ENCODE measurements around the gene ZNF217.
"Not testable (repeated sequence)": the region's sequence is repeated elsewhere in the genome, so short reads cannot be mapped to it uniquely, and the experiment has no call there.

The ZNF217 gene

GRCh38 chr20:53593466-53594007 is at the start of gene ZNF217:
ZNF217 (minus strand) TSS chr20:53593839; CDS start chr20:53582826, 11,013 bp downstream.
- DNase-seq (ENCODE audit: low spot score): peak; percentile 62

- peak; percentile 83 for DNase-seq (ENCODE audit: low spot score)
These were observed 49.6 kb upstream of the ZNF217 start for GRCh38 chr20:53643031-53643832.

GRCh38 chr20:53642196-53643030 is 48.8 kb upstream of the ZNF217 start:
- DNase-seq (ENCODE audit: low spot score): peak; percentile 60

DNA sequence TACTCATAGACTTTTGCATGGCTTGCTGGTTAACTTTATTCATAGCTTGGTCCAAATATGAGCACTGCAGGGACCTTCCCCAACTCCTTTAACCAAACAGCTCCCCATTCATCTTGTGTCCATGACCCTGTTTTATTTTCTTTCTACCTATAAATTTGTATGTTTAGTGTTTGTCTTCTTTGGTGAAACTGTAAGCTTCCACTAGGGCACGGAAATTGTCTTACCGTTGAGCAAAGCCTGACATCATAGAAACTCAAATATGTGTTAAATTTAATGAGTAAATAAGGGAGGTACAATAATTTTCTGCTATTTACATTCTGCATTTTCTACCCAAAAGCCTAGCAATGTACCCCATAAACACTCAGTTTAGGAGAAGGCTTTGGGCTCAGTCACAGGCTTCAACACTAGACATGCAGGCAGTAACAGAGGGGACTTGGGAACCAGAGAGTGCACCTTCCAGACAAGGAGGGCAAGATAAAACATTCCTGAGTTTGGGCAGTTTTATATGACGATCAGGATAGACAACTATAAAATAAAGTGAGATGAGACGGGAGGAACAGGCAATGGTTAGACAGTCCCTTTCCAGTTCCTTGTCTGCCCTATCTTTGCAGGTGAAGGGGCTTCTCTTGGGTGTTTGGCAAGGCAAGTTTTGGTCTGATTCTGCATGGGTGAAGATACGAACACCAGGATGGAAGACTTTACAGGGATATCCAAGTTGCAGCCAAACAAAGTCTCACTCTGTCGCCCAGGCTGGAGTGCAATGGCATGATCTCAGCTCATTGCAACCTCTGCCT is 46.2 kb upstream of the ZNF217 start:
- no peak for DNase-seq (ENCODE audit: low spot score)

- no peak for DNase-seq (ENCODE audit: low spot score)
These were observed 45.5 kb upstream of the ZNF217 start for GRCh38 chr20:53639128-53639527.

DNA sequence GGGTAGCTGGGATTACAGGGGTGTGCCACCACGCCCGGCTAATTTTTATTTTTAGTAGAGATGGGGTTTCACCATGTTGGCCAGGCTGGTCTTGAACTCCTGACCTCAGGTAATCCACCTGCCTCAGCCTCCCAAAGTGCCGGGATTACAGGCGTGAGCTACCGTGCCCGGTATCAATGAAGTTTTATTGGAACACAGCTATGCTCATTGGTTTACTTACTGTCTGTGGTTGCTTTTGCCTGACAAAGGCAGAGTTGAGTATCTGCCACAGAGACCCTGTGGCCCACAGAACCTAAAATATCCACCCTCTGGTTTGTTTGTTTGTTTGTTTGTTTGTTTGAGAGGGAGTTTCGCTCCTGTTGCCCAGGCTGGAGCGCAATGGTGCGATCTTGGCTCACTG is 43.7 kb upstream of the ZNF217 start:
- DNase-seq (ENCODE audit: low spot score): not testable (repeated sequence)

DNA sequence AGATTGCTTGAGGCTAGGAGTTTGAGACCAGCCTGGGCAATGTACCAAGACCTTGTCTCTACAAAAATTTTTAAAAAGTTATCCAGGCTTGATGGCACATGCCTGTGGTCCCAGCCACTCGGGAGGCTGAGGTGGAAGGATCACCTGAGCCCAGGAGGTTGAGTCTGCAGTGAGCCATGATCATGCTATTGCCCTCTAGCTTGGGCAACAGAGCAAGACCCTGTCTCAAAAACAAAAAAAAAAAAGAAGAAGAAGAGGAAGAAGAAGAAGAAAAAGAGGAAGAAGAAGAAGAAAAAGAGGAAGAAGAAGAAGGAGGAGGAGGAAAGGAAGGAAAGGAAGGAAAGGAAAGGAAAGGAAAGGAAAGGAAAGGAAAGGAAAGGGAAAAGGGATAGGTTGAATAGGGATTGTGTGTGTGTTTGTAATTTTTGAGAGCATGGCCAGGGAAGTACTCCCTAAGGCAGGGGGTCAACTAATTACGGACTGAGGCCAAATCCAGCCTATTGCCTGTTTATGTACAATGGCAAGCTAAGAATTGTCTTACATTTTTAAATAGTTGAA is 43.0 kb upstream of the ZNF217 start:
- DNase-seq (ENCODE audit: low spot score): no peak

GRCh38 chr20:53635221-53635620 is 41.6 kb upstream of the ZNF217 start:
- DNase-seq (ENCODE audit: low spot score): no peak

DNA sequence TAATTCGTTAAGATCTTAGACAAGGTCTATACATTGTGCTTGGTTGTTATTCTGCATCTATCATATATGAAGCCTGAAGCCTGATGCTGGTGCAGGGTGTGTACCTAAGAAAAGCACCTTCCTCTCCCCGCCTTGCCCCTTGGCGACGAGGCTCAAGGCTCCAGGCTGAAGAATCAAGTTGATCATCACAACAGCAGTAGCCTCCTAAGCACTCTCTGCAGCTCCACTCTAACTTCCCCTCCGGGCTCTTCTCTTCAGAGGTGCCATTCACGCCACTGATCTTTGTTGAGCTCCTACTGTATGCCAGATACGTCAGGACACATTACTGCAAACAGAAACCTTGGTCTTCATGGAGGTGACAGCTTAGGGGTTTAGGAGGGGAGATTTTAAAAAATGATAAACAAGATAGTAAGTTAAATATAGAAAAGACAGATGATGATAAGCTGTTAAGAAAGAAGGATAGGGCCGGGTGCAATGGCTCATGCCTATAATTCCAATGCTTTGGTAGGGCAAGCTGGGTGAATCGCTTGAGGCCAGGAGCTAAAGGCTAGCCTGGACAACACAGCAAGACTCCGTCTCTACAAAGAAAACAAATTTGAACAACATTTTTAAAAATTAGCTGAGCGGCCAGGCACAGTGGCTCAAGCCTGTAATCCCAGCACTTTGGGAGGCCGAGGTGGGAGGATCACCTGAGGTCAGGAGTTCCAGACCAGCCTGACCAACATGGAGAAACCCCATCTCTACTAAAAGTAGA is 38.4 kb upstream of the ZNF217 start:
- no peak for DNase-seq (ENCODE audit: low spot score)

GRCh38 chr20:53629436-53629835 is 35.8 kb upstream of the ZNF217 start:
- DNase-seq (ENCODE audit: low spot score): no peak

- not testable (repeated sequence) for DNase-seq (ENCODE audit: low spot score)
These were observed 35.1 kb upstream of the ZNF217 start for GRCh38 chr20:53628758-53629157.

GRCh38 chr20:53628076-53628475 is 34.4 kb upstream of the ZNF217 start:
- no peak for DNase-seq (ENCODE audit: low spot score)

DNA sequence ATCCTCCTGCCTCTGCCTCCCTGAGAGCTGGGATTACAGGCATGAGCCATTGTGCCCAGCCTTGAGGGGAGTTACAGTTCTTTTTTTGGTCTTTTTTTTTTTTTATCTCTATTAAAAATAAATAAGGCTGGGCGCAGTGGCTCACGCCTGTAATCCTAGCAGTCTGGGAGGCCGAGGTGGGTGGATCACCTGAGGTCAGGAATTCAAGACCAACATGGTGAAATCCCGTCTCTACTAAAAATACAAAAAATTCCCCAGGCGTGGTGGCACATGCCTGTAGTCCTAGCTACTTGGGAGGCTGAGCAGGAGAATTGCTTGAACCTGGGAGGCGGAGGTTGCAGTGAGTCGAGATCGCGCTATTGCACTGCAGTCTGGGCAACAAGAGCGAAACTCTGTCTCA is 33.4 kb upstream of the ZNF217 start:
- DNase-seq (ENCODE audit: low spot score): not testable (repeated sequence)

- DNase-seq (ENCODE audit: low spot score): no peak
These were observed 32.9 kb upstream of the ZNF217 start for GRCh38 chr20:53626584-53626983.

DNA sequence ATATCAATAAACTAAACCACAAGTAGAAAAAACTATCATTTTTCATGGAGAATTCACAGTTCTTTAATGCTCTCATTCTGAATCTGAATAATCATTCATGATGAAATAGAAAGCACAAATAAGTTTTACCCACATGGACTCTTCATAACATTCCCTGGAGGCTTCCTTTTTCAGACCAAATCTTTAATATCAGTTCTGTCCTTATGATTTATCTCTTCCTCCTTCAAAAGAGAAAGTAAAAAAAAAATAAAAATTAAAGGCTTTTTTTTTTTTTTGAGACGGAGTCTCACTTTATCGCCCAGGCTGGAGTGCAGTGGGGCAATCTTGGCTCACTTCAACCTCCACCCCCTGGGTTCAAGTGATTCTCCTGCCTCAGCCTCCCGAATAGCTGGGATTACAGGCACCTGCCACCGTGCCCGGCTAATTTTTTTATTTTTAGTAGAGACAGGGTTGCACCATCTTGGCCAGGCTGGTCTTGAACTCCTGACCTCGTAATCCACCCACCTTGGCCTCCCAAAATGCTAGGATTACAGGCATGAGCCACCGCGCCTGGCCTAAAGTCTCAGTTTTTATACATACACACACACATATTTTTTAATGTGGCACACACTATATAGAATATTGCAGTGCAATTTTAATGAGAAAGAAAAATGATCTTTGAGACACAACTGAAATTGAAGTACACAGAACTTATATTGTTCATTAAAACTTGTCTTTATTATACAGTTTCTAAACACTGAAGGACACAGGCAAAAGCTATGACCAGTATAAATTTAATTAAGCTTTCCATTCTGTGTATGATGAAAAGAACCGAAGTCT is 31.9 kb upstream of the ZNF217 start:
- no peak for DNase-seq (ENCODE audit: low spot score)

DNA sequence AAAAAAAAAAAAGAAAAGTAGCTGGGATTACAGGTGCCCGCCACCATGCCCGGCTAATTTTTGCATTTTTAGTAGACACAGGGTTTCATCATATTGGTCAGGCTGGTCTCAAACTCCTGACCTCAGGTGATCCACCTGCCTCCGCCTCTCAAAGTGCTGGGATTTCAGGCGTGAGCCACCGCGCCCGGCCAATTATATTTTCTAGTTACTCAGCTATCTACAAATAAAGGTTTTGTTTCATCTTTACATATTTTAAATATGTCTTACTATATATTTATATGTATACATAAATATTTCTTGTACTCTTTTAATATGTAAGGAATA is 31.2 kb upstream of the ZNF217 start:
- not testable (repeated sequence) for DNase-seq (ENCODE audit: low spot score)

- peak; percentile 36 for DNase-seq (ENCODE audit: low spot score)
These were observed 30.0 kb upstream of the ZNF217 start for GRCh38 chr20:53623454-53624211.

GRCh38 chr20:53623134-53623453 is 29.5 kb upstream of the ZNF217 start:
- DNase-seq (ENCODE audit: low spot score): no peak

- no peak for DNase-seq (ENCODE audit: low spot score)
These were observed 28.9 kb upstream of the ZNF217 start for GRCh38 chr20:53622247-53623133.

All from CD4-positive, alpha-beta T cell treated with Interleukin-15 for 4 hours (primary cell).